ENCODE results near the gene STH.

The STH gene

DNA sequence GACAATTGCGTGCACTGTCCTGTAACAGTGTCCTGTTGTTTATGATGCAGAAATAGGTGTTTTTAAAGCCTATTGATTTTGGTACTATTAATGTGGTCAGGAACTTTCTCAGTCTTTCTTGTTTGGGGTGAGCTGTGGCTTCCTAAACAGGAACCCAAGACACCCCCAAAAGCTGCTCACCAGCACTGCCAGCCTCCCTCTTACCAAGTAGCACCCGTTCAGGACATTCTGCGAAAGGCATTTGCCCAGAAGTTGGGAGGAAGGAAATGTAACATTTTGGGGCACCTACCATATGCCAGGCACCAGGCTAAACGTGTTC is 21.6 kb upstream of the STH start:
- TF ChIP-seq ZNF70 (CRISPR knock-in tag; IDR thresholded peaks at IDR 0.05) (no peak), GLIS3 (CRISPR knock-in tag; IDR thresholded peaks at IDR 0.05) (no peak), ISL1 (CRISPR knock-in tag; IDR thresholded peaks at IDR 0.05) (no peak), ZNF565 (CRISPR knock-in tag; conservative IDR thresholded peaks at IDR 0.05; ENCODE audit: low read depth) (no peak), TCF4 (CRISPR knock-in tag; IDR thresholded peaks at IDR 0.05; ENCODE audit: borderline replicate concordance) (no peak), ARNTL (CRISPR knock-in tag; IDR thresholded peaks at IDR 0.05; ENCODE audit: borderline replicate concordance, low read depth) (no peak), ZFP3 (CRISPR knock-in tag; IDR thresholded peaks at IDR 0.05) (no peak), SNAI2 (CRISPR knock-in tag; IDR thresholded peaks at IDR 0.05) (no peak), RARB (CRISPR knock-in tag; IDR thresholded peaks at IDR 0.05) (no peak), BACH2 (CRISPR knock-in tag; IDR thresholded peaks at IDR 0.05; ENCODE audit: borderline replicate concordance) (no peak), ZNF8 (CRISPR knock-in tag; IDR thresholded peaks at IDR 0.05) (no peak), OSR1 (CRISPR knock-in tag; IDR thresholded peaks at IDR 0.05) (no peak), ESRRG (CRISPR knock-in tag; IDR thresholded peaks at IDR 0.05) (no peak)
- TF ChIP-seq, protein P1, sequence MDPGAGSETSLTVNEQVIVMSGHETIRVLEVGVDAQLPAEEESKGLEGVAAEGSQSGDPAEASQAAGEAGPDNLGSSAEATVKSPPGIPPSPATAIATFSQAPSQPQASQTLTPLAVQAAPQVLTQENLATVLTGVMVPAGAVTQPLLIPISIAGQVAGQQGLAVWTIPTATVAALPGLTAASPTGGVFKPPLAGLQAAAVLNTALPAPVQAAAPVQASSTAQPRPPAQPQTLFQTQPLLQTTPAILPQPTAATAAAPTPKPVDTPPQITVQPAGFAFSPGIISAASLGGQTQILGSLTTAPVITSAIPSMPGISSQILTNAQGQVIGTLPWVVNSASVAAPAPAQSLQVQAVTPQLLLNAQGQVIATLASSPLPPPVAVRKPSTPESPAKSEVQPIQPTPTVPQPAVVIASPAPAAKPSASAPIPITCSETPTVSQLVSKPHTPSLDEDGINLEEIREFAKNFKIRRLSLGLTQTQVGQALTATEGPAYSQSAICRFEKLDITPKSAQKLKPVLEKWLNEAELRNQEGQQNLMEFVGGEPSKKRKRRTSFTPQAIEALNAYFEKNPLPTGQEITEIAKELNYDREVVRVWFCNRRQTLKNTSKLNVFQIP (CRISPR knock-in tag; IDR thresholded peaks at IDR 0.05; ENCODE audit: borderline replicate concordance, low read depth) = no peak
- TF ChIP-seq, protein P2, sequence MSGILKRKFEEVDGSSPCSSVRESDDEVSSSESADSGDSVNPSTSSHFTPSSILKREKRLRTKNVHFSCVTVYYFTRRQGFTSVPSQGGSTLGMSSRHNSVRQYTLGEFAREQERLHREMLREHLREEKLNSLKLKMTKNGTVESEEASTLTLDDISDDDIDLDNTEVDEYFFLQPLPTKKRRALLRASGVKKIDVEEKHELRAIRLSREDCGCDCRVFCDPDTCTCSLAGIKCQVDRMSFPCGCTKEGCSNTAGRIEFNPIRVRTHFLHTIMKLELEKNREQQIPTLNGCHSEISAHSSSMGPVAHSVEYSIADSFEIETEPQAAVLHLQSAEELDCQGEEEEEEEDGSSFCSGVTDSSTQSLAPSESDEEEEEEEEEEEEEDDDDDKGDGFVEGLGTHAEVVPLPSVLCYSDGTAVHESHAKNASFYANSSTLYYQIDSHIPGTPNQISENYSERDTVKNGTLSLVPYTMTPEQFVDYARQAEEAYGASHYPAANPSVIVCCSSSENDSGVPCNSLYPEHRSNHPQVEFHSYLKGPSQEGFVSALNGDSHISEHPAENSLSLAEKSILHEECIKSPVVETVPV (CRISPR knock-in tag; IDR thresholded peaks at IDR 0.05) = no peak
- TF ChIP-seq, protein P3, sequence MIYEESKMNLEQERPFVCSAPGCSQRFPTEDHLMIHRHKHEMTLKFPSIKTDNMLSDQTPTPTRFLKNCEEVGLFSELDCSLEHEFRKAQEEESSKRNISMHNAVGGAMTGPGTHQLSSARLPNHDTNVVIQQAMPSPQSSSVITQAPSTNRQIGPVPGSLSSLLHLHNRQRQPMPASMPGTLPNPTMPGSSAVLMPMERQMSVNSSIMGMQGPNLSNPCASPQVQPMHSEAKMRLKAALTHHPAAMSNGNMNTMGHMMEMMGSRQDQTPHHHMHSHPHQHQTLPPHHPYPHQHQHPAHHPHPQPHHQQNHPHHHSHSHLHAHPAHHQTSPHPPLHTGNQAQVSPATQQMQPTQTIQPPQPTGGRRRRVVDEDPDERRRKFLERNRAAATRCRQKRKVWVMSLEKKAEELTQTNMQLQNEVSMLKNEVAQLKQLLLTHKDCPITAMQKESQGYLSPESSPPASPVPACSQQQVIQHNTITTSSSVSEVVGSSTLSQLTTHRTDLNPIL (CRISPR knock-in tag; IDR thresholded peaks at IDR 0.05; ENCODE audit: low read depth) = no peak
- TF ChIP-seq, protein P4, sequence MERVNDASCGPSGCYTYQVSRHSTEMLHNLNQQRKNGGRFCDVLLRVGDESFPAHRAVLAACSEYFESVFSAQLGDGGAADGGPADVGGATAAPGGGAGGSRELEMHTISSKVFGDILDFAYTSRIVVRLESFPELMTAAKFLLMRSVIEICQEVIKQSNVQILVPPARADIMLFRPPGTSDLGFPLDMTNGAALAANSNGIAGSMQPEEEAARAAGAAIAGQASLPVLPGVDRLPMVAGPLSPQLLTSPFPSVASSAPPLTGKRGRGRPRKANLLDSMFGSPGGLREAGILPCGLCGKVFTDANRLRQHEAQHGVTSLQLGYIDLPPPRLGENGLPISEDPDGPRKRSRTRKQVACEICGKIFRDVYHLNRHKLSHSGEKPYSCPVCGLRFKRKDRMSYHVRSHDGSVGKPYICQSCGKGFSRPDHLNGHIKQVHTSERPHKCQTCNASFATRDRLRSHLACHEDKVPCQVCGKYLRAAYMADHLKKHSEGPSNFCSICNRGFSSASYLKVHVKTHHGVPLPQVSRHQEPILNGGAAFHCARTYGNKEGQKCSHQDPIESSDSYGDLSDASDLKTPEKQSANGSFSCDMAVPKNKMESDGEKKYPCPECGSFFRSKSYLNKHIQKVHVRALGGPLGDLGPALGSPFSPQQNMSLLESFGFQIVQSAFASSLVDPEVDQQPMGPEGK (CRISPR knock-in tag; IDR thresholded peaks at IDR 0.05; ENCODE audit: borderline replicate concordance) = no peak
- no peak for ATAC-seq

DNA sequence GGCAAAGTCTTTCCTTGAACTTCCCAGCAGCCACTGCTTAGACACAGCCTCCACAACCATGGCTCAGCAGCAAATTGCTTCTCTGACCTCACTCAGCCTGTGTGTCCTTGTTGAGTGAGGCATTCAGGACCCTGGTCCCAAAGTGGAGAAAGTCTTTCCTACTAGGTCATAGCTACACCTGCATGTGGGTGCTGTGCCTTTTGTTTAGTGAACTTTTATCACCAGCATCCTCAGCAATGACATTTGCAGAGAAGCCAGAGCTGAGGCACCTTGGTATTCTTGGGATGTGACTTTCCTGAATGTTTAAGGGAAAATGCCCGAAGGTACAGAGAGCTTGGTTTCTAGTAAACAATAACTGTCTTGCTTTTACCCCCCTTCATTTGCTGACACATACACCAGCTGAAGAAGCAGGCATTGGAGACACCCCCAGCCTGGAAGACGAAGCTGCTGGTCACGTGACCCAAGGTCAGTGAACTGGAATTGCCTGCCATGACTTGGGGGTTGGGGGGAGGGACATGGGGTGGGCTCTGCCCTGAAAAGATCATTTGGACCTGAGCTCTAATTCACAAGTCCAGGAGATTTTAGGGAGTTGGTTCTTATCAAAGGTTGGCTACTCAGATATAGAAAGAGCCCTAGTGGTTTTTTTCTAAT is 20.9 kb upstream of the STH start:
- no peak for TF ChIP-seq TOX (CRISPR knock-in tag; IDR thresholded peaks at IDR 0.05; ENCODE audit: borderline replicate concordance)
- no peak for TF ChIP-seq RARB (CRISPR knock-in tag; IDR thresholded peaks at IDR 0.05)
- TF ChIP-seq, protein P4 (CRISPR knock-in tag; IDR thresholded peaks at IDR 0.05; ENCODE audit: borderline replicate concordance) = no peak
- no peak for TF ChIP-seq SNAI2 (CRISPR knock-in tag; IDR thresholded peaks at IDR 0.05)
- TF ChIP-seq, protein P5, sequence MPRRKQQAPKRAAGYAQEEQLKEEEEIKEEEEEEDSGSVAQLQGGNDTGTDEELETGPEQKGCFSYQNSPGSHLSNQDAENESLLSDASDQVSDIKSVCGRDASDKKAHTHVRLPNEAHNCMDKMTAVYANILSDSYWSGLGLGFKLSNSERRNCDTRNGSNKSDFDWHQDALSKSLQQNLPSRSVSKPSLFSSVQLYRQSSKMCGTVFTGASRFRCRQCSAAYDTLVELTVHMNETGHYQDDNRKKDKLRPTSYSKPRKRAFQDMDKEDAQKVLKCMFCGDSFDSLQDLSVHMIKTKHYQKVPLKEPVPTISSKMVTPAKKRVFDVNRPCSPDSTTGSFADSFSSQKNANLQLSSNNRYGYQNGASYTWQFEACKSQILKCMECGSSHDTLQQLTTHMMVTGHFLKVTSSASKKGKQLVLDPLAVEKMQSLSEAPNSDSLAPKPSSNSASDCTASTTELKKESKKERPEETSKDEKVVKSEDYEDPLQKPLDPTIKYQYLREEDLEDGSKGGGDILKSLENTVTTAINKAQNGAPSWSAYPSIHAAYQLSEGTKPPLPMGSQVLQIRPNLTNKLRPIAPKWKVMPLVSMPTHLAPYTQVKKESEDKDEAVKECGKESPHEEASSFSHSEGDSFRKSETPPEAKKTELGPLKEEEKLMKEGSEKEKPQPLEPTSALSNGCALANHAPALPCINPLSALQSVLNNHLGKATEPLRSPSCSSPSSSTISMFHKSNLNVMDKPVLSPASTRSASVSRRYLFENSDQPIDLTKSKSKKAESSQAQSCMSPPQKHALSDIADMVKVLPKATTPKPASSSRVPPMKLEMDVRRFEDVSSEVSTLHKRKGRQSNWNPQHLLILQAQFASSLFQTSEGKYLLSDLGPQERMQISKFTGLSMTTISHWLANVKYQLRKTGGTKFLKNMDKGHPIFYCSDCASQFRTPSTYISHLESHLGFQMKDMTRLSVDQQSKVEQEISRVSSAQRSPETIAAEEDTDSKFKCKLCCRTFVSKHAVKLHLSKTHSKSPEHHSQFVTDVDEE (CRISPR knock-in tag; IDR thresholded peaks at IDR 0.05) = no peak
- TF ChIP-seq ARNTL (CRISPR knock-in tag; IDR thresholded peaks at IDR 0.05; ENCODE audit: borderline replicate concordance, low read depth) = no peak
- no peak for TF ChIP-seq OSR1 (CRISPR knock-in tag; IDR thresholded peaks at IDR 0.05)
- no peak for TF ChIP-seq BACH2 (CRISPR knock-in tag; IDR thresholded peaks at IDR 0.05; ENCODE audit: borderline replicate concordance)
- no peak for TF ChIP-seq CSDC2 (CRISPR knock-in tag; IDR thresholded peaks at IDR 0.05)
- TF ChIP-seq ZNF70 (CRISPR knock-in tag; IDR thresholded peaks at IDR 0.05) = no peak
- no peak for ATAC-seq
